ENCODE measurements around the gene MGAM2.

The MGAM2 gene

DNA sequence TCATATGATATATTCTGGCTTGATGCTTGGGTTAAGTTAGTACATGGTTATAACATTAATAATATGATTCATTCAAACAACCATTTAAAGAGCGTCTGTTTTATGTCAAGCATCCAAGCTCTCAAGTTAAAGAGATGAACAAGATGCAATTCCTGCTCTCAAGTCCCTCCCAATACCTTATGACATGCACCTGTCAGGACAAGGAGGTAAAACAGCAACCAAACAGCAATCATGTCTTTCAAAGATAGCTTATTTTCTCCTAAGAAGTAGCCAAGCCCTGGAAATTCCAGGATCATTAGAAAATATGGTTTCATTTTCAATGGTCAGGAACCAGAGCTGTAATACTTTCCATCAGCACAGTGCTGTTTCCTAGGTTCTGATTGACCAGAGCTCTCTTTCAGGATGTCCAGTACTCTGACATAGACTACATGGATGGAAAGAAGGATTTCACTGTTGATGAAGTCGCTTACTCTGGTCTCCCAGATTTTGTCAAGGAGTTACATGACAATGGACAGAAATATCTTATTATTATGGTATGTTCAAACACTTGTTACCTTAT lies 29.0 kb downstream of the MGAM2 start:
- H3K4me3 ChIP-seq (ENCODE audit: insufficient read depth, low read depth, low read length, poor library complexity, severe bottlenecking): no peak overlapping the region
- DNase-seq: no peak
- H3K36me3 ChIP-seq (ENCODE audit: control insufficient read depth, insufficient read depth, low read length): no peaks in the 10 kb centered on the region
- no peaks in the 10 kb centered on the region for H3K4me1 ChIP-seq (ENCODE audit: control insufficient read depth, insufficient read depth, low read length, poor library complexity, severe bottlenecking)
- no peak overlapping the region for H3K27ac ChIP-seq (ENCODE audit: insufficient read depth, low read length, poor library complexity, severe bottlenecking)
- H3K27me3 ChIP-seq (replicated peaks; ENCODE audit: control insufficient read depth, insufficient read depth, low read length, poor library complexity, severe bottlenecking): no peaks in the 10 kb centered on the region
- H3K9me3 ChIP-seq (ENCODE audit: control insufficient read depth, low read length): no peaks in the 10 kb centered on the region

DNA sequence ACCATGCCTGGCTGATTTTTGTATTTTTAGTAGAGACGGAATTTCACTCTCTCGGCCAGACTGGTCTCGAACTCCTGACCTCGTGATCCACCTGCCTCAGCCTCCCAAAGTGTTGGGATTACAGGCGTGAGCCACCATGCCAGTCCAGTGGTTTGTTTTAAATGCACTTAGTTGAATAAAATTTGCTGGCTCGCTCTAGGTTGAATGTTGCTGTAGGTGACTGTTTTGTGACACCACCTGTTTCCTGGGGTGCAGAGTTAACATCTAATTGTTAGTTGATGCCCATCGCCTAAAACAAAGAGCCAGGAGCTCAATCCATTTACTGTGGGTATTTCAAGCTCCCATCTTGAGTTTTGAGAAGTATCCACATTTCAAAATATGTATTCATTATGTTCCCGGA lies 31.2 kb downstream of the MGAM2 start:
- H3K36me3 ChIP-seq (ENCODE audit: control insufficient read depth, insufficient read depth, low read length): no peaks in the 10 kb centered on the region
- H3K4me1 ChIP-seq (ENCODE audit: control insufficient read depth, insufficient read depth, low read length, poor library complexity, severe bottlenecking): no peaks in the 10 kb centered on the region
- DNase-seq: no peak
- no peak overlapping the region for H3K27ac ChIP-seq (ENCODE audit: insufficient read depth, low read length, poor library complexity, severe bottlenecking)
- no peaks in the 10 kb centered on the region for H3K27me3 ChIP-seq (replicated peaks; ENCODE audit: control insufficient read depth, insufficient read depth, low read length, poor library complexity, severe bottlenecking)
- no peak overlapping the region for H3K4me3 ChIP-seq (ENCODE audit: insufficient read depth, low read depth, low read length, poor library complexity, severe bottlenecking)
- no peaks in the 10 kb centered on the region for H3K9me3 ChIP-seq (ENCODE audit: control insufficient read depth, low read length)

DNA sequence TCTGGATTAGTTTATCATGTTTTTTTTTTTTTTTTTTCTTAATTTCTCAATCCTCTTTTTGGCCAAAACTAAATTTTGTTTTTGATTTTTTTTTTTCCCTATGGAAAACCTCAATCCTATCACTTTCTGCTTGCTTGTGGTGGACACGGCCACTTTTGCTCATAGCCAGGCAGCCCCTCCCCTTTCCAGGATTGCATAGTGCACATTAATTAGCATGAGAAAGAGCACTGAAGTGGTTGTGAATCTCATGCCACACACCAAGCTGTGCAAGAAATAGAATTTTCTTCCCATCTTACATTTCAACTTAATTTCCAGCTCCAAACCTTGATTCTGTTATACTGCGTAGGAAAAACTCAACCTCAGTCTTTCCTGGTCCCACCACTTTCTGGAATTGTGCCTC lies 34.6 kb downstream of the MGAM2 start:
- H3K4me1 ChIP-seq (ENCODE audit: control insufficient read depth, insufficient read depth, low read length, poor library complexity, severe bottlenecking): no peaks in the 10 kb centered on the region
- H3K27me3 ChIP-seq (replicated peaks; ENCODE audit: control insufficient read depth, insufficient read depth, low read length, poor library complexity, severe bottlenecking): no peaks in the 10 kb centered on the region
- no peaks in the 10 kb centered on the region for H3K9me3 ChIP-seq (ENCODE audit: control insufficient read depth, low read length)
- H3K27ac ChIP-seq (ENCODE audit: insufficient read depth, low read length, poor library complexity, severe bottlenecking): no peak overlapping the region
- H3K36me3 ChIP-seq (ENCODE audit: control insufficient read depth, insufficient read depth, low read length): no peaks in the 10 kb centered on the region
- no peak for DNase-seq
- H3K4me3 ChIP-seq (ENCODE audit: insufficient read depth, low read depth, low read length, poor library complexity, severe bottlenecking): no peak overlapping the region

DNA sequence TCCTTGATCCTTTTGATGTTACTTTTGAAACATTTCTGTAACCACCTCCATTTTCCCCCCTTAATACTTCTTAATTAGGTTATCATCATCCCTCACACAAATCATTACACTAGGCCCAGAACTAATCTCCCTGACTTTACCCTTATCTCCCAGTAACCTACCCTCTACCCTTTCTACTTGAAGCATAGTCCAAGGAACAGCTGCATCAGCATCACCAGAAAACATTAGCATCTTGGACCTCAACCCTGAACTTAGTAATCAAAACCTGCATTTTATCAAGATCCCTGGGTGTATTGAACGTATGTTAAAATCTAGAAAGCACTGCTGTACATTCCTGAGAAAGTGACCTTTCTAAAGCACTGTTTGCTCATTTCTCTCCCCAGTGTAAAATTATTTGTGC lies 38.8 kb downstream of the MGAM2 start:
- Histone ChIP-seq H3K4me3 (ENCODE audit: insufficient read depth, low read depth, low read length, poor library complexity, severe bottlenecking) (no peak overlapping the region), H3K9me3 (ENCODE audit: control insufficient read depth, low read length) (no peaks in the 10 kb centered on the region), H3K27ac (ENCODE audit: insufficient read depth, low read length, poor library complexity, severe bottlenecking) (no peak overlapping the region), H3K4me1 (ENCODE audit: control insufficient read depth, insufficient read depth, low read length, poor library complexity, severe bottlenecking) (no peaks in the 10 kb centered on the region), H3K27me3 (replicated peaks; ENCODE audit: control insufficient read depth, insufficient read depth, low read length, poor library complexity, severe bottlenecking) (no peaks in the 10 kb centered on the region), H3K36me3 (ENCODE audit: control insufficient read depth, insufficient read depth, low read length) (no peaks in the 10 kb centered on the region)
- no peak for DNase-seq

DNA sequence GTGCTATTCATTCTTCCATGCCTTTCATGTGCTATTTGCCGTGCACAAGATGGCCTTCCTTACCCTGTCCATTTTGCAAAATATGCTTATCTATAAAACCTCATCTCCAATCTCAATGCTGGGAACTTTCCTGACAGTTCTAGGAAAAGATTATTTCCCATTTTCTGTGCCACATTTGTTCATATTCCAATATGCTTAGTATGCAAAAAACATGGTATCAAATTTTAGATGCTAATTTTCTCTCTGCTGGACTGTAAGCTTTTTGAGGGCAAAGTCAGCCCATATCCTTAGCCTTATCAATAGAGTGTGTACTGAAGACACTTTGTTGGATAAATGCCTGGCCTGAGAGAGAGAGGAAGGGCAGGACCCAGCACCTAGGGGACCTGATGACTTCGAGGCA lies 39.4 kb downstream of the MGAM2 start:
- H3K4me3 ChIP-seq (ENCODE audit: insufficient read depth, low read depth, low read length, poor library complexity, severe bottlenecking): no peak overlapping the region
- H3K9me3 ChIP-seq (ENCODE audit: control insufficient read depth, low read length): no peaks in the 10 kb centered on the region
- no peaks in the 10 kb centered on the region for H3K4me1 ChIP-seq (ENCODE audit: control insufficient read depth, insufficient read depth, low read length, poor library complexity, severe bottlenecking)
- no peak for DNase-seq
- H3K36me3 ChIP-seq (ENCODE audit: control insufficient read depth, insufficient read depth, low read length): no peaks in the 10 kb centered on the region
- no peaks in the 10 kb centered on the region for H3K27me3 ChIP-seq (replicated peaks; ENCODE audit: control insufficient read depth, insufficient read depth, low read length, poor library complexity, severe bottlenecking)
- no peak overlapping the region for H3K27ac ChIP-seq (ENCODE audit: insufficient read depth, low read length, poor library complexity, severe bottlenecking)

DNA sequence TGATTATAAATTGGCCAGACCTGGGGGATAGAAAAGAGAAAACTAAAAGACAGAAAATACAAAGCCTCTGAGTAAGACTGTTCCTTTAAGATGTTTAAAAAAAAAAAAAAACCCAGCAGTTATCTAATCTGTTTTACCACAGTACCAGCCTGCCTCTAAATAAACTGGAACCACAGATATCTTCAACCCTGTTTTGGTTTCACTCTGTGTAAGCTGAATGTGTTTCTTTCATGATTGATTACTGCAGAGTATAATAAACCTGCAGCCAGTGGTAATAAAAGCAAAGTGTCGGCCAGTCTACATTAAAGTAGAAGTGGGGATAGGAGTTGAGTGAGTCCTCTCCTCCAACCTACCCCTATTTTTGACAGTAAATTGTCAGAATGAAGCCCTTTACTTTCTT lies 40.6 kb downstream of the MGAM2 start:
- Histone ChIP-seq H3K4me3 (ENCODE audit: insufficient read depth, low read depth, low read length, poor library complexity, severe bottlenecking) (no peak overlapping the region), H3K27ac (ENCODE audit: insufficient read depth, low read length, poor library complexity, severe bottlenecking) (no peak overlapping the region), H3K9me3 (ENCODE audit: control insufficient read depth, low read length) (no peaks in the 10 kb centered on the region), H3K36me3 (ENCODE audit: control insufficient read depth, insufficient read depth, low read length) (no peaks in the 10 kb centered on the region), H3K27me3 (replicated peaks; ENCODE audit: control insufficient read depth, insufficient read depth, low read length, poor library complexity, severe bottlenecking) (no peaks in the 10 kb centered on the region), H3K4me1 (ENCODE audit: control insufficient read depth, insufficient read depth, low read length, poor library complexity, severe bottlenecking) (no peaks in the 10 kb centered on the region)
- DNase-seq: no peak

DNA sequence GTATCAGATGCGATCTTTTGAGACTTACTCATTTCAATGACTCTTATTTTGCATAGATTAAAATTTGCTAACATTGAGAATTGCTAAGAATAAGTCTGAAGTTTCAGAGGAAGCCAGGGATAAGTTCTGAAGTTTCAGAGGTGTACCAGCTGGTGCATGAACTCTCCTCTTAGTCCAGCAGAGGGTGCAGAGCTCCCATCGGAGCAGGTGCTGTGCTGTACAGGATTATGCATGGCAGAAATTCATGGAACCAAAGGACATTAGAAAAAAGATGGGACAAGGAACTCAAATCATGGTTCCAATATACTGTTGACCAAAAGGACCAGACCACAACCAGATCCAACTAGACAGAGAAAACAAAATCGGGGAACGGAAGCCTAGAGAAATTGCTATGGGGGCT lies 41.9 kb downstream of the MGAM2 start:
- no peak overlapping the region for H3K4me3 ChIP-seq (ENCODE audit: insufficient read depth, low read depth, low read length, poor library complexity, severe bottlenecking)
- H3K36me3 ChIP-seq (ENCODE audit: control insufficient read depth, insufficient read depth, low read length): no peaks in the 10 kb centered on the region
- no peaks in the 10 kb centered on the region for H3K9me3 ChIP-seq (ENCODE audit: control insufficient read depth, low read length)
- DNase-seq: no peak
- H3K27me3 ChIP-seq (replicated peaks; ENCODE audit: control insufficient read depth, insufficient read depth, low read length, poor library complexity, severe bottlenecking): no peaks in the 10 kb centered on the region
- H3K4me1 ChIP-seq (ENCODE audit: control insufficient read depth, insufficient read depth, low read length, poor library complexity, severe bottlenecking): no peaks in the 10 kb centered on the region
- H3K27ac ChIP-seq (ENCODE audit: insufficient read depth, low read length, poor library complexity, severe bottlenecking): no peak overlapping the region

DNA sequence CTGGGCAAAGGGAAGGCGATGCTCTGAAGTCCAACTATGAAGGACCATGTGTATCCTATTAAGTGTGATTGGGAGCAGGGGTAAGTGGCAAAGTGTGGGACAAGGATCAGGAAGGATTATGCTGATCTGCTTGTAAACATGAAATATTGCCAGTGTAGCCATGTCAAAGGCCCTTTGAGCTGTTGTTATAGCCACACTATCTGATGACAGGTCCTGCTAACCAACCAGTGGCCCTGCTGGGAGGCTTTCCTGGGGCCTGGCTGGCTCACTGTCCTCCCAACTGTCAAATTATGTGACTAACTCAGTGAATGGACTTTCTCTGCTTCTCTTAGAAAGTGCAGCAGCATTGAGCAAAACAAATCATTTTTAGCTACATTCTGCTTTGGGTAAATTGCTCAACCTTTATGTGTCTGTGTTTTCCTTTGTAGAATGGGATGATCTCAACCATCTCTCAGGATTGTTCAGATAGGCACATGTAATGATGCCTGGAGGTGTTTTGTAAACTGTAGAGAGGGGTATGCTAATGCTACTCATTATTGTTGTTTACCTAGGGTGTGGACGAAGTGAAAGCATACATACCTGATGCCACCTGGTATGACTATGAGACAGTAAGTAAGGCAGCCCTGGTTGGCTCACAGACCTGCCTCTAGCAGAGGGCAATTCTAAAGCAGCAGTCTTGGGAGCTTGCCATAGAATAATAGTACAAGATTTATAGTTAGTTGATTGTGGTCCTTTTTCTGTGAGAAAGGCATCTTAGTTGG lies 47.4 kb downstream of the MGAM2 start:
- Histone ChIP-seq H3K9me3 (ENCODE audit: control insufficient read depth, low read length) (no peaks in the 10 kb centered on the region), H3K27ac (ENCODE audit: insufficient read depth, low read length, poor library complexity, severe bottlenecking) (no peak overlapping the region), H3K27me3 (replicated peaks; ENCODE audit: control insufficient read depth, insufficient read depth, low read length, poor library complexity, severe bottlenecking) (no peaks in the 10 kb centered on the region), H3K4me3 (ENCODE audit: insufficient read depth, low read depth, low read length, poor library complexity, severe bottlenecking) (no peak overlapping the region), H3K4me1 (ENCODE audit: control insufficient read depth, insufficient read depth, low read length, poor library complexity, severe bottlenecking) (no peaks in the 10 kb centered on the region), H3K36me3 (ENCODE audit: control insufficient read depth, insufficient read depth, low read length) (no peaks in the 10 kb centered on the region)
- DNase-seq: no peak

DNA sequence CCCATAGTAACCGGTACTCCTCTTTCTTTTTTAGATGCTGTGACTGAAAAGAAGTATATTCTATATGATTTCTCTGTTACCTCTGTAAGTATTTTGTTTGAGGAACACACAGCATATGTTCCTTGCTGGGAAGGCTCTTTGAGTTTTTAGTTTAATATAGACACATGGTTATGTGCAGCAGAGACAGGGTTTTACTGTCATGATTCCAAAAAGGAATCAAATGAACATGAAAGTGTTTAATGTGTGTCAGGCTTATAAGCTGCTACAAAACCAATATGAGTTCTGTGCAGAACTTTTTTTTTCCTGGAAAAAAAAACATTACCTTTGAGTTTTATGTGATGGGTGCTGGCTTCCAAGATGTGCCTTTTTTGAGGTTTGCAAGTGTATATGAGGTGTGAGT lies 50.4 kb downstream of the MGAM2 start:
- H3K9me3 ChIP-seq (ENCODE audit: control insufficient read depth, low read length): no peaks in the 10 kb centered on the region
- H3K27ac ChIP-seq (ENCODE audit: insufficient read depth, low read length, poor library complexity, severe bottlenecking): no peak overlapping the region
- no peaks in the 10 kb centered on the region for H3K36me3 ChIP-seq (ENCODE audit: control insufficient read depth, insufficient read depth, low read length)
- no peaks in the 10 kb centered on the region for H3K4me1 ChIP-seq (ENCODE audit: control insufficient read depth, insufficient read depth, low read length, poor library complexity, severe bottlenecking)
- no peak for DNase-seq
- H3K4me3 ChIP-seq (ENCODE audit: insufficient read depth, low read depth, low read length, poor library complexity, severe bottlenecking): no peak overlapping the region
- no peaks in the 10 kb centered on the region for H3K27me3 ChIP-seq (replicated peaks; ENCODE audit: control insufficient read depth, insufficient read depth, low read length, poor library complexity, severe bottlenecking)

DNA sequence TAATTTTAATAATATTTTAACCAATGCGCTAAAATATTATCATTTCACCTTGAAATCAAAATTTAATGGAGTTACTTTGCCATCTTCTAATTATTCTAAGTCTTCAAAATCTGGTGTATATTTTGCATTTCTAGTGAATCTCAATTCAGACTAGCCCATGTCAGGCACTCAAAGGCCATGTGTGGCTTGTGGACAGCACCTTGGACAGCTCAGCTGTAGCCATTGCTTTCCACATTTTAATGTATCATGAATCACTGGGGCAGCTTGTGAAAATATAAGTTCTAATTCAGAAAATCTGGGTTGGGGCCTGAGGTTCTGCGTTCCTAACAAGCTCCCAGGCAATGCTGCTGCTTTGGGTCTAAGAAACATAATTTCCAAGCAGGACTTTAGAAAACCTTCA lies 57.2 kb downstream of the MGAM2 start:
- Histone ChIP-seq H3K36me3 (ENCODE audit: control insufficient read depth, insufficient read depth, low read length) (no peaks in the 10 kb centered on the region), H3K4me1 (ENCODE audit: control insufficient read depth, insufficient read depth, low read length, poor library complexity, severe bottlenecking) (no peaks in the 10 kb centered on the region), H3K27ac (ENCODE audit: insufficient read depth, low read length, poor library complexity, severe bottlenecking) (no peak overlapping the region), H3K27me3 (replicated peaks; ENCODE audit: control insufficient read depth, insufficient read depth, low read length, poor library complexity, severe bottlenecking) (no peaks in the 10 kb centered on the region), H3K9me3 (ENCODE audit: control insufficient read depth, low read length) (no peaks in the 10 kb centered on the region), H3K4me3 (ENCODE audit: insufficient read depth, low read depth, low read length, poor library complexity, severe bottlenecking) (no peak overlapping the region)
- no peak for DNase-seq
